H9 (cell line): ENCODE measurements around the gene ARF1. TPM values are rescaled to one million over a fixed set of nuclear protein-coding genes. Genes with fewer than 3 reads are reported as not detected.

Experiments
- DNase-seq: peaks from one replicate; pipeline ENCODE4 v3.0.0-alpha.2; 2017
- H2AFZ ChIP-seq: one replicate; pipeline ENCODE4 v1.6.1; 2013; ENCODE audit warnings: mild to moderate bottlenecking, low read length, control low read depth, moderate library complexity
- H2AK5ac ChIP-seq: 2 replicates; pipeline ENCODE4 v1.6.1; 2013; ENCODE audit warnings: low read length, control low read depth, mixed read lengths; ENCODE audit not compliant: insufficient read length
- H2BK120ac ChIP-seq: one replicate; pipeline ENCODE4 v1.6.1; 2013; ENCODE audit warnings: low read depth, mild to moderate bottlenecking, low read length, control low read depth, inconsistent platforms; ENCODE audit not compliant: poor library complexity, severe bottlenecking
- H2BK12ac ChIP-seq: 2 replicates; pipeline ENCODE4 v1.6.1; 2013; ENCODE audit warnings: low read length, control low read depth, mixed read lengths, low read depth; ENCODE audit not compliant: insufficient read length
- H2BK15ac ChIP-seq: 2 replicates; pipeline ENCODE4 v1.6.1; 2013; ENCODE audit warnings: low read depth, low read length, control low read depth
- H2BK20ac ChIP-seq: one replicate; pipeline ENCODE4 v1.6.1; 2013; ENCODE audit warnings: low read depth, mild to moderate bottlenecking, low read length, control low read depth, inconsistent platforms; ENCODE audit not compliant: poor library complexity, severe bottlenecking
- H2BK5ac ChIP-seq: 2 replicates; pipeline ENCODE4 v1.6.1; 2013; ENCODE audit warnings: low read length, control low read depth, mixed read lengths; ENCODE audit not compliant: insufficient read length
- H3K14ac ChIP-seq: 2 replicates; pipeline ENCODE4 v1.6.1; 2013; ENCODE audit warnings: low read length, control low read depth; ENCODE audit not compliant: insufficient read depth
- H3K18ac ChIP-seq: 2 replicates; pipeline ENCODE4 v1.6.1; 2013; ENCODE audit warnings: low read depth, mild to moderate bottlenecking, mixed read lengths, low read length, control low read depth; ENCODE audit not compliant: insufficient read length
- H3K23ac ChIP-seq: 2 replicates; pipeline ENCODE4 v1.6.1; 2013; ENCODE audit warnings: low read length, control low read depth, mixed read lengths, low read depth; ENCODE audit not compliant: insufficient read length
- H3K23me2 ChIP-seq: 2 replicates; pipeline ENCODE4 v1.6.1; 2013; ENCODE audit warnings: low read depth, mild to moderate bottlenecking, mixed read lengths, low read length, control low read depth; ENCODE audit not compliant: insufficient read length, poor library complexity, severe bottlenecking
- H3K27ac ChIP-seq: 2 replicates; pipeline ENCODE4 v1.5.1; 2013; ENCODE audit warnings: low read length, control low read depth, mixed read lengths, low read depth; ENCODE audit not compliant: insufficient read length
- H3K27me3 ChIP-seq: 2 replicates; pipeline ENCODE4 v1.6.1; 2013; ENCODE audit warnings: low read length, control low read depth, inconsistent platforms; ENCODE audit not compliant: insufficient read depth
- H3K4ac ChIP-seq: 2 replicates; pipeline ENCODE4 v1.6.1; 2013; ENCODE audit warnings: low read depth, mild to moderate bottlenecking, control low read depth, inconsistent platforms, low read length, moderate library complexity
- H3K4me1 ChIP-seq: 2 replicates; pipeline ENCODE4 v1.6.1; 2013; ENCODE audit warnings: low read length, control low read depth, inconsistent platforms; ENCODE audit not compliant: insufficient read depth
- H3K4me2 ChIP-seq: 2 replicates; pipeline ENCODE4 v1.6.1; 2013; ENCODE audit warnings: low read length, control low read depth, mixed read lengths; ENCODE audit not compliant: insufficient read length, insufficient read depth
- H3K56ac ChIP-seq: 2 replicates; pipeline ENCODE4 v1.6.1; 2013; ENCODE audit warnings: low read depth, mild to moderate bottlenecking, mixed read lengths, low read length, control low read depth; ENCODE audit not compliant: insufficient read length
- H3K79me1 ChIP-seq: 2 replicates; pipeline ENCODE4 v1.6.1; 2013; ENCODE audit warnings: low read depth, mild to moderate bottlenecking, moderate library complexity, low read length, control low read depth, inconsistent platforms; ENCODE audit not compliant: insufficient read depth, poor library complexity, severe bottlenecking
- H3K79me2 ChIP-seq: 2 replicates; pipeline ENCODE4 v1.6.1; 2013; ENCODE audit warnings: low read length, control low read depth, inconsistent platforms; ENCODE audit not compliant: insufficient read depth
- H3K9ac ChIP-seq: 2 replicates; pipeline ENCODE4 v1.6.1; 2013; ENCODE audit warnings: low read length, control low read depth, mixed read lengths; ENCODE audit not compliant: insufficient read length; ENCODE audit errors: extremely low read depth
- H3K9me3 ChIP-seq: one replicate; pipeline ENCODE4 v1.6.1; 2013; ENCODE audit warnings: low read depth, low read length, inconsistent platforms; ENCODE audit not compliant: control insufficient read depth
- H3T11ph ChIP-seq: one replicate; pipeline ENCODE4 v1.6.1; 2013; ENCODE audit warnings: mild to moderate bottlenecking, low read length, control low read depth, inconsistent platforms
- H4K20me1 ChIP-seq: one replicate; pipeline ENCODE4 v1.6.1; 2013; ENCODE audit not compliant: control insufficient read depth, insufficient read length, insufficient read depth
- H4K5ac ChIP-seq: 2 replicates; pipeline ENCODE4 v1.6.1; 2013; ENCODE audit warnings: low read depth, mild to moderate bottlenecking, mixed read lengths, low read length, control low read depth; ENCODE audit not compliant: insufficient read length
- H4K8ac ChIP-seq: replicated peaks from 2 replicates; pipeline ENCODE4 v1.6.1; 2013; ENCODE audit warnings: low read length, control low read depth, mixed read lengths, low read depth; ENCODE audit not compliant: insufficient read length
- H4K91ac ChIP-seq: 2 replicates; pipeline ENCODE4 v1.6.1; 2013; ENCODE audit warnings: low read depth, mild to moderate bottlenecking, moderate library complexity, mixed read lengths, low read length, control low read depth; ENCODE audit not compliant: insufficient read length
- H3K27ac Mint-ChIP-seq, 3 experiments: 2 replicates in 2 of 3; 3 replicates in 1 of 3; pipeline ENCODE4 v1.8.0; 2020 to 2021; ENCODE audit warnings: mixed read lengths in 3 of 3, mild to moderate bottlenecking in 1 of 3, moderate library complexity in 1 of 3
- H3K27me3 Mint-ChIP-seq: 2 replicates; pipeline ENCODE4 v1.8.0; 2021; ENCODE audit warnings: low read depth, mild to moderate bottlenecking, moderate library complexity, mixed read lengths
- H3K36me3 Mint-ChIP-seq, 3 experiments: 2 replicates in 2 of 3; 3 replicates in 1 of 3; pipeline ENCODE4 v1.8.0; 2020 to 2021; ENCODE audit warnings: low read depth in 3 of 3, mixed read lengths in 3 of 3; ENCODE audit not compliant: insufficient read depth in 1 of 3
- H3K4me1 Mint-ChIP-seq, 2 experiments: 2 replicates each; pipeline ENCODE4 v1.8.0; 2020; ENCODE audit warnings: mixed read lengths in 2 of 2
- H3K4me3 Mint-ChIP-seq, 2 experiments: 2 replicates in 1 of 2; 3 replicates in 1 of 2; pipeline ENCODE4 v1.8.0; 2020 to 2021; ENCODE audit warnings: mild to moderate bottlenecking in 2 of 2, mixed read lengths in 2 of 2, moderate library complexity in 1 of 2
- H3K9me3 Mint-ChIP-seq, 2 experiments: 2 replicates in 1 of 2; 3 replicates in 1 of 2; pipeline ENCODE4 v1.8.0; 2020; ENCODE audit warnings: mild to moderate bottlenecking in 2 of 2, mixed read lengths in 2 of 2, moderate library complexity in 1 of 2
- WGBS: extraction: QIAGEN DNeasy Blood & Tissue Kit; methylation state at CpG from one replicate; pipeline ENCODE4 v1.1.7; 2013; ENCODE audit warnings: missing lambda C conversion rate, low lambda C conversion rate, mixed read lengths; ENCODE audit not compliant: insufficient read length; ENCODE audit errors: extremely low coverage; 5-methylcytosine and 5-hydroxymethylcytosine counted together
- total RNA-seq: library from RNA; stranded (reverse); gene quantifications from 2 replicates; pipeline ENCODE4 v1.2.1, GENCODE V29; 2021
- TF ChIP-seq, protein P1 (sequence below): fragments of 200-600 bp; sonication (generic); conservative IDR thresholded peaks from 3 replicates; pipeline ENCODE4 v1.8.0; 2021; ENCODE audit warnings: antibody characterized with exemption, mild to moderate bottlenecking

The ARF1 gene
- total RNA-seq, 1 experiment from 2014 or later, result 258 TPM

DNA sequence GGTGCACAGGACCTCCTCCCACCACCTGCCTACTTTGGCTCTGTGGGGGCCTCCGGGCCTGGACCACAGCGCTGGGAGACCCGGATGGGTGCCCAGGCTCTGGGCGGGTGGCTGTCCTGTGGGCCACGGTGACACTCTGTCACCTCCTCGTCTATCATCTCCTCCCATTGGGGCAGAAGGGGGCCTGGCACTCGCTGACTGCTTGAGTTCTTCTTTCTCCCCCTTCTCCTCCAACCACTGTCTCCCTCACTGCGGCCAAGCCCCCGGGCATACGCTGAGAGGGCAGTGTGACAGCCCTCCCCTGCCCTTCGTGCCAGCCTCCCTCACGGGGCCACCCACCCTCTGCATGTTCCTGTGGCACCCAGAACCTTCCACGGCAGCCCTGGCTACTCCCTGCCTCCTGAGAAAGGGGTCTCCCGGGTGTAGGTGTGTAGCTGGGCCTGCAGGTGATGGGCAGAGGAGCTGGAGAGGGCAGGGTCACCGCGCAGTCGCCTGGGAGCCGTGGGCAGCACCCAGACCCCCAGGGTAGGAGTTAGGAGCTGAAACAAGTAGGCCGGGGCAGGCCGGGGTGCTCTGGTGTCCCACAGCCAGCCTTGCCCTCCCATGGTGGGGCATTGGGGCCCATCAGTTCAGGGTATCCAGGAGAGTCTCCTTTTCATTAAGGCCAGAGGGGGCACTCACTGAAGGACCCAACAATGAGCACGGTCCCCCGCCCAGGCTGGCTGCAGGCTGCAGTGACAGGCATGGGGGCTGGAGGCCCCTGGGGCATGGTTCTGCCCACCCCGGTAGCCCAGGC, 9.2 kb upstream of the ARF1 start:
- H2BK20ac ChIP-seq, result no peak overlapping the region
- H3K27ac Mint-ChIP-seq, result no peak overlapping the region
- no peak overlapping the region for H3K27ac ChIP-seq
- H3K9me3 ChIP-seq, result no peaks in the 10 kb centered on the region
- H4K20me1 ChIP-seq, result no peaks in the 10 kb centered on the region
- H3K27me3 Mint-ChIP-seq, result peaks cover 83% of the 10 kb centered on the region
- no peak for DNase-seq
- H3T11ph ChIP-seq, result no peak overlapping the region
- H3K4me1 Mint-ChIP-seq, result peaks cover 10 to 23% of the 10 kb centered on the region in 2 experiments
- no peak overlapping the region for H2BK12ac ChIP-seq
- no peak overlapping the region for H3K56ac ChIP-seq
- no peak overlapping the region for H3K9ac ChIP-seq
- no peaks in the 10 kb centered on the region for H3K23me2 ChIP-seq
- H3K14ac ChIP-seq, result no peak overlapping the region; the same call in 1 of the 2 replicates
- H4K91ac ChIP-seq, result no peak overlapping the region
- H3K36me3 Mint-ChIP-seq, result no peaks in the 10 kb centered on the region
- H4K5ac ChIP-seq, result no peak overlapping the region
- H3K79me1 ChIP-seq, result no peaks in the 10 kb centered on the region
- no peak overlapping the region for H2BK120ac ChIP-seq
- no peak overlapping the region for H3K4me3 Mint-ChIP-seq
- TF ChIP-seq, protein P1, sequence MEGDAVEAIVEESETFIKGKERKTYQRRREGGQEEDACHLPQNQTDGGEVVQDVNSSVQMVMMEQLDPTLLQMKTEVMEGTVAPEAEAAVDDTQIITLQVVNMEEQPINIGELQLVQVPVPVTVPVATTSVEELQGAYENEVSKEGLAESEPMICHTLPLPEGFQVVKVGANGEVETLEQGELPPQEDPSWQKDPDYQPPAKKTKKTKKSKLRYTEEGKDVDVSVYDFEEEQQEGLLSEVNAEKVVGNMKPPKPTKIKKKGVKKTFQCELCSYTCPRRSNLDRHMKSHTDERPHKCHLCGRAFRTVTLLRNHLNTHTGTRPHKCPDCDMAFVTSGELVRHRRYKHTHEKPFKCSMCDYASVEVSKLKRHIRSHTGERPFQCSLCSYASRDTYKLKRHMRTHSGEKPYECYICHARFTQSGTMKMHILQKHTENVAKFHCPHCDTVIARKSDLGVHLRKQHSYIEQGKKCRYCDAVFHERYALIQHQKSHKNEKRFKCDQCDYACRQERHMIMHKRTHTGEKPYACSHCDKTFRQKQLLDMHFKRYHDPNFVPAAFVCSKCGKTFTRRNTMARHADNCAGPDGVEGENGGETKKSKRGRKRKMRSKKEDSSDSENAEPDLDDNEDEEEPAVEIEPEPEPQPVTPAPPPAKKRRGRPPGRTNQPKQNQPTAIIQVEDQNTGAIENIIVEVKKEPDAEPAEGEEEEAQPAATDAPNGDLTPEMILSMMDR, result no peak
- H3K79me2 ChIP-seq, result no peaks in the 10 kb centered on the region
- no peak overlapping the region for H3K23ac ChIP-seq
- no peaks in the 10 kb centered on the region for H3K4me1 ChIP-seq
- H3K9me3 Mint-ChIP-seq, result no peaks in the 10 kb centered on the region
- no CpG with 5 or more reads among the region's 23 CpGs for WGBS
- no peak overlapping the region for H2BK15ac ChIP-seq
- H2AK5ac ChIP-seq, result no peak overlapping the region
- H3K27me3 ChIP-seq, result peaks cover 78% of the 10 kb centered on the region; the same call in 1 of the 2 replicates
- no peak overlapping the region for H3K4me2 ChIP-seq
- no peak overlapping the region for H4K8ac ChIP-seq
- no peak overlapping the region for H3K4ac ChIP-seq
- no peak overlapping the region for H2BK5ac ChIP-seq
- no peak overlapping the region for H3K18ac ChIP-seq
- no peak overlapping the region for H2AFZ ChIP-seq
